Nephron (organoid): ENCODE data around the gene MCEMP1.

Experiments used
- H3K27ac Mint-ChIP-seq, 3 experiments: 2 replicates each; pipeline ENCODE4 v1.8.0; 2020; ENCODE audit warnings: mixed read lengths in 3 of 3, mild to moderate bottlenecking in 2 of 3, moderate library complexity in 1 of 3
- H3K27me3 Mint-ChIP-seq: 2 replicates; pipeline ENCODE4 v1.8.0; 2021; ENCODE audit warnings: low read depth, mild to moderate bottlenecking, moderate library complexity, mixed read lengths
- H3K36me3 Mint-ChIP-seq: 2 replicates; pipeline ENCODE4 v1.8.0; 2020; ENCODE audit warnings: low read depth, mixed read lengths
- H3K4me1 Mint-ChIP-seq: 2 replicates; pipeline ENCODE4 v1.8.0; 2020; ENCODE audit warnings: mixed read lengths
- H3K4me3 Mint-ChIP-seq, 3 experiments: 2 replicates each; pipeline ENCODE4 v1.8.0; 2020; ENCODE audit warnings: mild to moderate bottlenecking in 3 of 3, mixed read lengths in 3 of 3, moderate library complexity in 2 of 3
- H3K9me3 Mint-ChIP-seq: 2 replicates; pipeline ENCODE4 v1.8.0; 2020; ENCODE audit warnings: mixed read lengths
- CTCF ChIP-seq, 3 experiments: fragments of 200-600 bp; sonication (generic); IDR thresholded peaks; one replicate each; pipeline ENCODE4 v1.5.0; 2021; ENCODE audit warnings: antibody characterized with exemption in 3 of 3; ENCODE audit not compliant: unreplicated experiment in 3 of 3

The MCEMP1 gene

GRCh38 chr19:7663706-7664105 lies 13.2 kb upstream of the MCEMP1 start:
- H3K4me1 Mint-ChIP-seq, result peaks cover 10% of the 10 kb centered on the region
- no peak for TF ChIP-seq CTCF (IDR thresholded peaks at IDR 0.05; ENCODE audit: unreplicated experiment in 3 of 3)
- H3K36me3 Mint-ChIP-seq, result no peaks in the 10 kb centered on the region

GRCh38 chr19:7665076-7665475 lies 11.8 kb upstream of the MCEMP1 start:
- peaks cover 29% of the 10 kb centered on the region for H3K27me3 Mint-ChIP-seq
- TF ChIP-seq CTCF (IDR thresholded peaks at IDR 0.05; ENCODE audit: unreplicated experiment in 3 of 3), result no peak
- H3K27ac Mint-ChIP-seq, result peak overlapping the region in 2 of 3 experiments; percentile 60 to 80
- peaks cover 10% of the 10 kb centered on the region for H3K4me1 Mint-ChIP-seq
- peaks cover 3% of the 10 kb centered on the region for H3K9me3 Mint-ChIP-seq
- H3K4me3 Mint-ChIP-seq, result no peak overlapping the region
- H3K36me3 Mint-ChIP-seq, result no peaks in the 10 kb centered on the region

More at GRCh38 chr19:7663706-7664105, 13.2 kb upstream of the MCEMP1 start:
- peaks cover 19% of the 10 kb centered on the region for H3K27me3 Mint-ChIP-seq
- no peak overlapping the region for H3K27ac Mint-ChIP-seq
- H3K9me3 Mint-ChIP-seq, result peaks cover 3% of the 10 kb centered on the region
- H3K4me3 Mint-ChIP-seq, result no peak overlapping the region

GRCh38 chr19:7668842-7669241 lies 8.0 kb upstream of the MCEMP1 start, which contains the start of gene RETN:
TSS of gene RETN (plus strand) at chr19:7669049. CDS start at chr19:7669327, 278 bp downstream.
- Mint-ChIP-seq H3K4me1 (peaks cover 10% of the 10 kb centered on the region), H3K27ac (no peak within 1 kb of the TSS), H3K4me3 (peak within 1 kb of the TSS; percentile 42 to 61 (median 53)), H3K27me3 (peaks cover 54% of the 10 kb centered on the region), H3K9me3 (peaks cover 3% of the 10 kb centered on the region), H3K36me3 (no peaks in the 10 kb centered on the region)
- TF ChIP-seq CTCF (IDR thresholded peaks at IDR 0.05; ENCODE audit: unreplicated experiment in 3 of 3), result no peak

GRCh38 chr19:7669641-7670040 lies 7.2 kb upstream of the MCEMP1 start:
- H3K4me3 Mint-ChIP-seq, result peak overlapping the region in 1 of 3 experiments; percentile 2
- no peaks in the 10 kb centered on the region for H3K36me3 Mint-ChIP-seq
- no peak for TF ChIP-seq CTCF (IDR thresholded peaks at IDR 0.05; ENCODE audit: unreplicated experiment in 3 of 3)
- H3K4me1 Mint-ChIP-seq, result peaks cover 17% of the 10 kb centered on the region
- peaks cover 8% of the 10 kb centered on the region for H3K9me3 Mint-ChIP-seq
- peaks cover 62% of the 10 kb centered on the region for H3K27me3 Mint-ChIP-seq
- no peak overlapping the region for H3K27ac Mint-ChIP-seq

GRCh38 chr19:7670150-7670783 lies 6.6 kb upstream of the MCEMP1 start:
- Mint-ChIP-seq H3K36me3 (no peaks in the 10 kb centered on the region), H3K4me1 (peaks cover 13% of the 10 kb centered on the region), H3K27ac (no peak overlapping the region), H3K4me3 (peak overlapping the region; percentile 72 to 80 (median 78)), H3K9me3 (peaks cover 9% of the 10 kb centered on the region), H3K27me3 (peaks cover 62% of the 10 kb centered on the region)
- TF ChIP-seq CTCF (IDR thresholded peaks at IDR 0.05; ENCODE audit: unreplicated experiment in 3 of 3), result no peak

- Mint-ChIP-seq H3K27me3 (peaks cover 64% of the 10 kb centered on the region), H3K27ac (no peak overlapping the region), H3K4me3 (peak overlapping the region; percentile 72 to 80 (median 78)), H3K9me3 (peaks cover 9% of the 10 kb centered on the region), H3K36me3 (no peaks in the 10 kb centered on the region), H3K4me1 (peaks cover 7% of the 10 kb centered on the region)
- no peak for TF ChIP-seq CTCF (IDR thresholded peaks at IDR 0.05; ENCODE audit: unreplicated experiment in 3 of 3)
Observed at GRCh38 chr19:7670790-7671189, 6.1 kb upstream of the MCEMP1 start.
